Endothelial cell of umbilical vein (primary cell): ENCODE results near the gene PLCG2. TPM values are rescaled to one million over a fixed set of nuclear protein-coding genes. Genes with fewer than 3 reads are reported as not detected.

Source experiments
- BruUV-seq: library from RNA; stranded (reverse); fragments of 400-500 nt; replicated peaks from 2 replicates; lab custom pipeline; 2021; lab: Mats Ljungman, UMichigan
- CTCF ChIA-PET: fragments of 300-600, 350-600 bp; sonication (Branson Sonifier 250); formaldehyde crosslinking; loops from one replicate; lab custom pipeline; 2021; ENCODE audit warnings: antibody characterized with exemption, inconsistent platforms; lab: Charles Lee
- POLR2A ChIA-PET: fragments of 300-600, 350-600 bp; sonication (Branson Sonifier 250); formaldehyde crosslinking; loops from one replicate; lab custom pipeline; 2021; ENCODE audit warnings: antibody characterized with exemption, inconsistent platforms; lab: Charles Lee
- DNase-seq: peaks from one replicate; pipeline ENCODE4 v3.0.0-alpha.2; 2011; ENCODE audit warnings: low read depth, low spot score
- FAIRE-seq: peaks from 2 replicates; lab custom pipeline; 2011; peaks lifted over from hg19 to GRCh38; lab: Jason Lieb, UNC
- H2AFZ ChIP-seq: 2 replicates; pipeline ENCODE4 v1.6.0; 2012; ENCODE audit warnings: low read depth, low read length, control low read depth, inconsistent platforms
- H3K27ac ChIP-seq: 2 replicates; pipeline ENCODE4 v1.5.1; 2011; ENCODE audit warnings: low read depth, mild to moderate bottlenecking, control low read depth, low read length, moderate library complexity; ENCODE audit not compliant: insufficient read depth
- H3K27me3 ChIP-seq, 2 experiments: 2 replicates each; pipeline versions ENCODE4 v1.6.0 to v1.6.1; 2011; ENCODE audit warnings: low read length in 2 of 2, mixed read lengths in 1 of 2; ENCODE audit not compliant: control insufficient read depth in 2 of 2, insufficient read depth in 2 of 2
- H3K36me3 ChIP-seq, 2 experiments: 2 replicates in 1 of 2; 3 replicates in 1 of 2; pipeline ENCODE4 v1.5.1; 2011; ENCODE audit warnings: low read length in 2 of 2, mild to moderate bottlenecking in 1 of 2, moderate library complexity in 1 of 2; ENCODE audit not compliant: control insufficient read depth in 2 of 2, insufficient read depth in 2 of 2; ENCODE audit errors: extremely low read depth in 1 of 2
- H3K4me1 ChIP-seq: 3 replicates; pipeline ENCODE4 v1.5.1; 2011; ENCODE audit warnings: mild to moderate bottlenecking, low read length; ENCODE audit not compliant: control insufficient read depth, insufficient read depth; ENCODE audit errors: extremely low read depth
- H3K4me2 ChIP-seq: 2 replicates; pipeline ENCODE4 v1.6.1; 2011; ENCODE audit warnings: low read length, control low read depth, mixed read lengths; ENCODE audit not compliant: insufficient read depth
- H3K4me3 ChIP-seq, 3 experiments: fragments of 200-600 bp in 1 of 3; sonication (generic), shearing (Covaris generic) in 1 of 3; replicated peaks in 1 of 3; 2 replicates each; pipeline ENCODE4 v1.5.1; 2011 to 2016; ENCODE audit warnings: control low read depth in 3 of 3, low read length in 3 of 3, mild to moderate bottlenecking in 2 of 3, inconsistent platforms in 1 of 3, low read depth in 1 of 3, moderate library complexity in 1 of 3; ENCODE audit not compliant: insufficient read depth in 1 of 3
- H3K79me2 ChIP-seq: 2 replicates; pipeline ENCODE4 v1.6.0; 2012; ENCODE audit warnings: low read length, inconsistent platforms; ENCODE audit not compliant: control insufficient read depth, insufficient read depth
- H3K9ac ChIP-seq: replicated peaks from 2 replicates; pipeline ENCODE3; 2011; ENCODE audit warnings: low read length, control low read depth; ENCODE audit not compliant: insufficient read depth; ENCODE audit errors: extremely low read depth
- H3K9me1 ChIP-seq: replicated peaks from 3 replicates; pipeline ENCODE4 v1.6.0; 2011; ENCODE audit warnings: mild to moderate bottlenecking, low read length; ENCODE audit not compliant: control insufficient read depth, insufficient read depth; ENCODE audit errors: extremely low read depth
- H3K9me3 ChIP-seq: replicated peaks from 2 replicates; pipeline ENCODE4 v1.5.1; 2012; ENCODE audit warnings: low read length, inconsistent platforms; ENCODE audit not compliant: control insufficient read depth, insufficient read depth
- H4K20me1 ChIP-seq: replicated peaks from 2 replicates; pipeline ENCODE3; 2011; ENCODE audit warnings: mild to moderate bottlenecking, low read length; ENCODE audit not compliant: control insufficient read depth, insufficient read depth; ENCODE audit errors: extremely low read depth
- EZH2 ChIP-seq: IDR thresholded peaks from 2 replicates; pipeline ENCODE4 v1.6.1; 2012; ENCODE audit warnings: borderline replicate concordance, low read depth, mild to moderate bottlenecking, moderate library complexity, low read length, inconsistent platforms; ENCODE audit not compliant: severe bottlenecking
- FOS ChIP-seq: IDR thresholded peaks from 2 replicates; pipeline ENCODE4 v1.6.1; 2011; ENCODE audit warnings: mild to moderate bottlenecking, low read length, moderate library complexity, borderline replicate concordance; ENCODE audit not compliant: insufficient read depth
- GATA2 ChIP-seq: IDR thresholded peaks from 2 replicates; pipeline ENCODE4 v1.7.0; 2011; ENCODE audit warnings: low read depth, mild to moderate bottlenecking, moderate library complexity, mixed read lengths, low read length; ENCODE audit not compliant: insufficient read length, insufficient read depth
- JUN ChIP-seq: IDR thresholded peaks from 2 replicates; pipeline ENCODE4 v1.6.1; 2011; ENCODE audit warnings: borderline replicate concordance, low read depth; ENCODE audit not compliant: insufficient read length, insufficient read depth
- MYC ChIP-seq: IDR thresholded peaks from one replicate; pipeline ENCODE4 v1.6.1; 2011; ENCODE audit warnings: mild to moderate bottlenecking, low read depth, low read length
- POLR2A ChIP-seq: IDR thresholded peaks from 2 replicates; pipeline ENCODE4 v1.6.1; 2012; ENCODE audit warnings: low read depth, mild to moderate bottlenecking, control low read depth, low read length
- POLR2AphosphoS5 ChIP-seq: IDR thresholded peaks from 2 replicates; pipeline ENCODE4 v1.6.1; 2012; ENCODE audit warnings: low read depth, mild to moderate bottlenecking, control low read depth, low read length, moderate library complexity; ENCODE audit not compliant: insufficient read depth
- dilution Hi-C: fragments of 300-500 bp; cut with MboI; formaldehyde crosslinking; loops from one replicate; pipeline ENCODE4 v1.15.0; 2019; ENCODE audit warnings: low sequenced_read_pairs; ENCODE audit not compliant: extremely low pct_ligation_motif_present
- intact Hi-C: fragments of 100-400 bp; cut with micrococcal nuclease; formaldehyde crosslinking; loops from one replicate; pipeline ENCODE4 v1.10.0; 2022
- polyA plus RNA-seq, 4 experiments: library from polyadenylated mRNA; depleted of rRNA in 3 of 4; stranded (reverse) in 3 of 4; unstranded in 1 of 4; fragments of >200 nt; gene quantifications; 2 replicates each; pipeline versions ENCODE4 v1.2.1 to v1.2.3, GENCODE V29; 2011 to 2012; ENCODE audit warnings: missing spikeins in 1 of 4
- total RNA-seq: library from RNA; stranded (reverse); gene quantifications from 2 replicates; pipeline ENCODE4 v1.2.3, GENCODE V29; 2021
- TF ChIP-seq, protein P1 (sequence below), 2 donors: IDR thresholded peaks; 1 replicate in 1 of 2; 2 replicates in 1 of 2; pipeline ENCODE4 v1.5.1; 2011; ENCODE audit warnings: low read length in 2 of 2, mild to moderate bottlenecking in 2 of 2, moderate library complexity in 2 of 2, control low read depth in 1 of 2, inconsistent platforms in 1 of 2, low read depth in 1 of 2; ENCODE audit not compliant: insufficient read depth in 1 of 2; ENCODE audit errors: extremely low read depth in 1 of 2
- TF ChIP-seq, protein P2 (sequence below): IDR thresholded peaks from 2 replicates; pipeline ENCODE4 v1.6.1; 2011; ENCODE audit not compliant: insufficient read depth, insufficient read length

The PLCG2 gene
- total and polyA plus RNA-seq, 2 donors (not counting 3 experiments of a cell fraction or from before 2014, with no cell fraction given): 10.8 to 13.6 TPM

DNA sequence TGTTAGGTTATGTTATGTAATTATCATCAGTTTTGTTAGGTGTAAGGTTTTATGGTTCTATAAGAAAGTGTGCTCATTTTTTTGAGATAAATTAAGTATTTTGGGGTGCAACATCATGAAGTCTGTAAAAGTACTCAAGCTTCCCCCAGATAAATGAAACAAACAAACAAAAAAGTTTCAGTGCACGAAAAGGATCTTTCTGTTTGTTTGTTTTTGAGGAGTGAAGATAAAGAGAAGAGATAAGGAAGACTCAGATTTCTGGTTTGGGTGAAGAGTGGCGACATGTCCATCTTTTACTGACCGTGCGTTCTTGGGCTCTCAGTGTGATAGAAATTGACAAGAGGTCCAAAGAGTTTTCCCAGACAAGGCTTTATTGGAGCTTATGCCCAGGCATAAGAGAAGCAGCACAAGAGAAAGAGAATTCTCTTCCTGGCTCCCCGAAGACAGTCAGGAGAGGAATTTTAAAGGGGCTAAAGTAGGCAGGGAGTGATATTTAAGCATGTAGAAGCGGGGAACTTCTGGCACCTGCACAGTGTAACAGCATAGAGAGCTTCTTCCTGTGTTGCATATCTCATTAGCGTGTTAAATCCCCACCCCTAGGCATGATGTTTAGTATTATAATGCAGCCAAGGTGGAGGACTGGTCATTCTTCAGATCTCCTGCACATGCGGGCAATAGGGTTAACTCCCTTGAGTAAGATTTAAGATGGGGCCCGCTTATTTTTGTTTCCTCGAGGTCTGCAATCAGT, 71.3 kb downstream of the PLCG2 start:
- dilution Hi-C loops (no loop called here), intact Hi-C loops (no loop called here)
- BruUV-seq: no TSS peak
- POLR2A ChIA-PET: no interaction called here
- FAIRE-seq: no peak
- no peaks in the 10 kb centered on the region for H3K36me3 ChIP-seq
- no peaks in the 10 kb centered on the region for H4K20me1 ChIP-seq
- H3K27ac ChIP-seq: no peak overlapping the region
- H3K79me2 ChIP-seq: no peaks in the 10 kb centered on the region
- no peak for DNase-seq
- no peak overlapping the region for H3K9ac ChIP-seq
- H3K4me2 ChIP-seq: no peak overlapping the region
- no peaks in the 10 kb centered on the region for H3K9me1 ChIP-seq
- H3K4me1 ChIP-seq: no peaks in the 10 kb centered on the region
- H2AFZ ChIP-seq: no peak overlapping the region
- CTCF ChIA-PET: interaction anchor here (2.3 kb wide), 1 partner anchor 23 kb away, joined by 8 read pairs; no protein-coding TSS in a partner anchor
- H3K9me3 ChIP-seq: no peaks in the 10 kb centered on the region
- TF ChIP-seq FOS (no peak), EZH2 (no peak), MYC (no peak), GATA2 (no peak)
- no peak overlapping the region for H3K4me3 ChIP-seq
- H3K27me3 ChIP-seq: peaks cover 0 to 2% of the 10 kb centered on the region in 2 experiments

DNA sequence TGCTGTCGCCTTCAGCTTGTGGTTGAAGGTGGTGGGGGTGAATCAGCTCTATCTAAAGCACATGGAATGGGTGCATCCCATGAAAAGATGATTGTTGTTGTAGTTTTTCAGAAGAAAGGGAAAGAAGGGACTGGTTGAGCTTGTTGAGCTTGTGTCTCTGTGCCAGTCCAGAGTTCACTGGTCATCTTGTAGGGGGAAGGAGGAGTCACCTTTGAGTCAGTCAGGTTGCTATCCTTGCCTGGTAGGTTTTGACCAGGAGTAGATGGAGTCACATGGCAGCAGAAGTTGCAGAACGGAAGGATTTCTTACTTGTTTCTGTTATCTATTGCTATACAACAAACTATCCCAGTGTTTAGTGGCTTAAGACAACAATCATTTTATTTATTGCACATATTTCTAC, 73.3 kb downstream of the PLCG2 start:
- H2AFZ ChIP-seq: no peak overlapping the region
- H3K36me3 ChIP-seq: no peaks in the 10 kb centered on the region
- TF ChIP-seq MYC (no peak), POLR2A (no peak), POLR2AphosphoS5 (no peak), GATA2 (no peak), JUN (no peak), FOS (no peak), EZH2 (no peak)
- TF ChIP-seq, protein P1, sequence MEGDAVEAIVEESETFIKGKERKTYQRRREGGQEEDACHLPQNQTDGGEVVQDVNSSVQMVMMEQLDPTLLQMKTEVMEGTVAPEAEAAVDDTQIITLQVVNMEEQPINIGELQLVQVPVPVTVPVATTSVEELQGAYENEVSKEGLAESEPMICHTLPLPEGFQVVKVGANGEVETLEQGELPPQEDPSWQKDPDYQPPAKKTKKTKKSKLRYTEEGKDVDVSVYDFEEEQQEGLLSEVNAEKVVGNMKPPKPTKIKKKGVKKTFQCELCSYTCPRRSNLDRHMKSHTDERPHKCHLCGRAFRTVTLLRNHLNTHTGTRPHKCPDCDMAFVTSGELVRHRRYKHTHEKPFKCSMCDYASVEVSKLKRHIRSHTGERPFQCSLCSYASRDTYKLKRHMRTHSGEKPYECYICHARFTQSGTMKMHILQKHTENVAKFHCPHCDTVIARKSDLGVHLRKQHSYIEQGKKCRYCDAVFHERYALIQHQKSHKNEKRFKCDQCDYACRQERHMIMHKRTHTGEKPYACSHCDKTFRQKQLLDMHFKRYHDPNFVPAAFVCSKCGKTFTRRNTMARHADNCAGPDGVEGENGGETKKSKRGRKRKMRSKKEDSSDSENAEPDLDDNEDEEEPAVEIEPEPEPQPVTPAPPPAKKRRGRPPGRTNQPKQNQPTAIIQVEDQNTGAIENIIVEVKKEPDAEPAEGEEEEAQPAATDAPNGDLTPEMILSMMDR (IDR thresholded peaks at IDR 0.05; ENCODE audit: extremely low read depth in 1 of 2, insufficient read depth in 1 of 2, low read depth in 1 of 2, low read length in 2 of 2): no peak
- TF ChIP-seq, protein P2, sequence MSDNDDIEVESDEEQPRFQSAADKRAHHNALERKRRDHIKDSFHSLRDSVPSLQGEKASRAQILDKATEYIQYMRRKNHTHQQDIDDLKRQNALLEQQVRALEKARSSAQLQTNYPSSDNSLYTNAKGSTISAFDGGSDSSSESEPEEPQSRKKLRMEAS: no peak
- intact Hi-C loops: no loop called here
- H3K9me1 ChIP-seq: no peaks in the 10 kb centered on the region
- no peaks in the 10 kb centered on the region for H3K79me2 ChIP-seq
- H3K9me3 ChIP-seq: no peaks in the 10 kb centered on the region
- H4K20me1 ChIP-seq: no peaks in the 10 kb centered on the region
- no peak overlapping the region for H3K4me2 ChIP-seq
- ChIA-PET CTCF (interaction anchor here (0.5 to 2.3 kb wide), 2 partner anchors 21 to 1568 kb away, joined by 3 to 8 read pairs; no protein-coding TSS in a partner anchor), POLR2A (no interaction called here)
- no peak for DNase-seq
- H3K4me3 ChIP-seq: no peak overlapping the region
- H3K4me1 ChIP-seq: no peaks in the 10 kb centered on the region
- no peak overlapping the region for H3K27ac ChIP-seq
- BruUV-seq: no TSS peak
- H3K9ac ChIP-seq: no peak overlapping the region
- FAIRE-seq: no peak
- peaks cover 0 to 2% of the 10 kb centered on the region in 2 experiments for H3K27me3 ChIP-seq
- dilution Hi-C loops: no loop called here
